GM21576 (cell line): ENCODE results near the gene HTRA2.

Experiments
- ATAC-seq: cut with Tn5 transposase; IDR thresholded peaks from one replicate; pipeline ENCODE4 v1.9.1; 2021; ENCODE audit warnings: mild to moderate bottlenecking, moderate library complexity; ENCODE audit not compliant: unreplicated experiment

HTRA2 gene

DNA sequence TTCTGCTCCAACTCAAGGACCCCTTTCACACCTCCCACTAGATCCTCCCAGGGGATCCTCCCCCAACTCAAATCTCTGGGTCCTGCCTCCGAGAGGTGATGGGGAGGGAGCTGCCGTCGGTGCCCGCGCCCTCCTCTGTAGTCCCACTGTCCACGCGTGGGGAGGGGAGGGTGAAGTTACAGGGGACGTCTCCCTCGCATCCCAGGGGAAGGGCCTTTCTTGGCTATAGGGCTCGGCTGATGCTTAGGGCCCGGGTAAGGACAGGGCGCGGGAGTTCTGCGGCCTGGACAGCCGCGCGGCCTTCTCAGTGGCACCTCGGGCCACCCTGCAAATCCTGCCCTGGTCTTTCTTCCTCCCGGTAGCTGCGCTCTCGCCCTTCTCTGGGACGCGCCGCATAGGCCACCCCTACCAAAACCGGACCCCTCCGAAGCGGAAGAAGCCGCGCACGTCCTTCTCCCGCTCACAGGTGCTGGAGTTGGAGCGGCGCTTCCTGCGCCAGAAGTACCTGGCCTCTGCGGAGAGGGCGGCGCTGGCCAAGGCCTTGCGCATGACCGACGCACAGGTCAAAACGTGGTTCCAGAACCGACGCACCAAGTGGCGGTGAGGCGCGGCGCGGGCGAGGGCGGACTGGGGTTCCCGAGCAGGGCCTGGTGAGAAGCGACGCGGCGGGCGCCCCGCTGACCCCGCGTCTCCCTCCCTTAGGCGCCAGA lies 14.3 kb upstream of the HTRA2 start:
- no peak for ATAC-seq

DNA sequence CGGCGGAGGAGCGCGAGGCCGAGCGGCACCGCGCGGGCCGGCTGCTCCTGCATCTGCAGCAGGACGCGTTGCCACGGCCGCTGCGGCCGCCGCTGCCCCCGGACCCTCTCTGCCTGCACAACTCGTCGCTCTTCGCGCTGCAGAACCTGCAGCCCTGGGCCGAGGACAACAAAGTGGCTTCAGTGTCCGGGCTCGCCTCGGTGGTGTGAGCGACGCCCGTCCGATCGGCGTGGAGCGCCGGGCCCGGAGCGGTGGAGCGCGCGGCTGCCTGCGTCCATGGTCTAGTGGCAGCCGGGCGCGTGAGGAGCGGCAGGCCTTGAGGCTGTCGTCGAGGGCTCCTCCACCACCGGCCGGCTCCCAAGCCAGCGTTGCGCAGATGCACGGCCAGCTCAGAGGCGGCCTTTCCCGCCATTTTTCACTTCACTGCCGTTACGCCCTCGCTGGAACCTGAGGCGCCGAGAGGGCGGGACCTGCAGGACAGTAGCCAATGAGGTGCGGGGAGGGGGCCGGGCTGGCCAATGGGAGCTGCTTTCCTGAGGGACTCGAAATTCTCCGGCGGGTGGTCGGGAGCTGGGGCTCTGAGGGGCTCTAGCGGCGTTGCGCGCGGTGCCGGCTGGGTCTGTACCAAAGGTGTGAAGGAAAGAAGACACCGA lies 13.6 kb upstream of the HTRA2 start:
- no peak for ATAC-seq

DNA sequence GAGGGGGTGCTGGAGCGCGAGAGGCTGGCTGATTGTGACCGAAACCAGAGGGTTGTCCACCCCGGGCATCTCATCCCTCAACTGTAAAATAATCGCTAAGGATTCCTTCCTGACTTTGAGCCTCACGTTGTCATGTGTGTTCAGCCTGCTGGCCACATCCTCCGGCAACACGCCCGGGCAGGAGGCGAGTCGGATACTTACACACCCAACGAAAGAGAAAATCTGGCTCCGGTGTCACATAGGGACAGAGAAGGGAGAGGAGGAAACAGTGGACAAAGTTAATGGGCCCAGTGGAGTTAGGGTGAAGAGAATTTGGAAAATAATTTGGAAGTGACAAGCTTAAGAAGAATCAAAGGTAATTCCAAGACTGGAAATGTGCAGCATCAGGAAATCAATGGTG lies 13.1 kb upstream of the HTRA2 start:
- no peak for ATAC-seq

DNA sequence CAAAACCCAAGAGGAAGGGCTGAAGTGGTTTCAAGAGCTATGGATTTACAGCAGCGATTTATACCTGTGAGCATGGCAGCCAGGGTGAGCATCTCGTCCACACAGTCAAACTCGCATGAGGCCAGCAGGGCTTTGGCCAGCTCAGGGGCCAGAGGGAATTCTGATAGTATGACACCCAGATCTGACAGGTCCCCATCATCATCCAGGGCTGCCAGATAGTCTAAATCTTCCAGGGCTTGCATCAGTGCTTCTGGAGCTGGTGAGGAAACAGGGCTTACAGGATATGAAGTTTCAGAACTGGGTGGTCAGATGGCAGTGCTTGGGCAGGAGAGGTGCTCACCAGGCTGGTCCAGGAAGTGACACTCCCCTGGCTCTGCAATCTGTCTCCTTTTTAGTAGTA lies 7.2 kb upstream of the HTRA2 start:
- no peak for ATAC-seq

DNA sequence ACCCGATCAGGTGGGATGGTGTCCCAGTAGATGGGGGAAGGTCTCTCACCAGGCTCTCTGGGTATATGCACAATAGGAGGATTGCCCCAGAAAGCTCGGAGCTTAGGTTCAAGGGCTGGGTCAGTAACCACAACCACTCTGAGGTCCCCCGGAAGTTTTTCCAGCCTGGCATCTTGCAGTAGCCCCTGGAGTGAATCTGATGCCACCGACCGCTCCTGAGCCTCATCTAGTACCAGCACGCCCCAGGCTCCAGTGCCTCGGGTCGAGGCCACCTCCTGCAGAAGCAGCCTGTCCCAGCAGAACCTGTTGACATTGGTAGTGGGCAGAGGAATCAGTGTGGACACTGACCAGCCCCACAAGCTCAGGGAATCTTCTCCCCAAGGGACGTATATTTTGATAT lies 5.7 kb upstream of the HTRA2 start:
- no peak for ATAC-seq

DNA sequence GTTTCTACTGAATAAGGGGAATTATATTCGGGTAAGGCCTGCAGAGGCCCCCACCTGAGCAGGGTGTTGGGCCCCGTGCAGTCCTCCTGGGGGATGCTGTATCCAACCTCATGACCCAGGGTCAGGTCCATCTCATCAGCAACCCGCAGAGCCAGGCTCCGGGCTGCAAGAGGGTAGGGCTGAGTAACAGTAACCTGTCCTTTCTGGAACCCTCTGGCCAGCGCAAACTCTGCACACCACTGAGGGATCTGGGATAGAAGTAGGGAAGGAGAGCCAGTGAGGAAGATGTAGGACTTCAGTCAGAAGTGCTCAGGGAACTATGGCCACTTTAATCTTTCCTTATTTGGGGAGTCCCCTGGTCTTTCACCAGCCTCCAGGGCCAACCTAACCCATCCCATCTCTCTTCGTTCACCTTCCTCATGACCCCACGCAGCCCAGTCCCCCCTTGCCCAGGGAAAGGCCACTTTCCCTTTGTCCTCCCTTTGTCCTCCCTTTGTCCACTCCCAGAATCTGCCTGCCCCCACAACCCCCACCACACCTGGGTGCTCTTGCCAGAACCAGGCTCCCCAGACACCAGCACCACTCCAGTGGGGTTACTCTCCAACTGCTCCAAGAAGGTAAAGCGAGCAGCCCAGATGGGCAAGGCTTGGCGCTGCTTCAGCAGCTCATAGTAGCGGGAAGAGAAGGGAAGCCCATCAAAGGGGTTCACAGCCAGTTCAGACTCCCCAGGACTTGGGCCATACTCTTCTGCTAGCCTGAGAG lies 4.6 kb upstream of the HTRA2 start:
- ATAC-seq = no peak

DNA sequence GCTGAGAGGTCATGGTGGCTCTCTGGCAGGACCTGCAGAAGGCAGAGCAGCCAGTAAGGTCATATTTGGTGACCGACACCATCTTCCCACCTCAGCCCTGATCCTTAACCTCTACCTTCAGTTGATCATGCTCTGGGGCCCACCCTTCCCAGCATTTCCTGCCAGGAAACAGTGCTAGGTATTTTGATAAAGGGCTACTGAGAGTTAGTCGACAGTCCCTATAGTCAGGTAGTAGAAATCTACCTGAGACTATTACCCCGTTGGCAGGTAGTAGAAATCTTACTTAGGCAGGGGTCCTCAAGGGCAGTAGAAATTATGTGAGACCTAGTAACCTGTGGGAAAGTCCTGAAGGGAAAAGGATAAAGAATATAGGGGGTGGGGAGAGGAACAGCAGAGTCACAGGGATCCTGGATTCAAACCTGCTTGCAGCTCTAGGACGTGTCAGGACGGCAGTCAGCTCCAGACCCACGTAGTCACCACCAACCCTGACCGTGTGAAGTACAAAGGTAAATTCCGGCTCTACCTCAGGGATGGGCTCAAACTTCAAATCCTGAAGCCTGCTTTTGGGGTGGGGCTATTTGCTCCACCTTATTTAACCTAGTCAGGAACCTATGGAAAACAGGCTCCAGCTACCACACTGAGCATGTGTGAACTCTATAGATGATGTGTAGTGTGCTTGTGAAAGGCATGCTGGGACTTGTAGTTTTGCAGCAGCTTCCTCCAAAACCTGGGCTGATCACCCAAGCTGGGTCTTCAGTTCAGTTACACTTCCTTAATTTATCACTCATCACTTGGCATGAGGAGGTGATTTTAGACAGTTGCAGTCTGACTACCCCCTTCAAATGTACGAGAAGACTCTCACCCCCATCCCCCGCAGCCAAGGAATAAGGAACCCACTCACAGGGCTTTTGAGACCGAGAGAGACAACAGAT lies 3.8 kb upstream of the HTRA2 start, which contains the start of gene DQX1:
Gene DQX1, minus strand, starts transcription at position 515 of the 932 bp plus-strand sequence. Its CDS starts 502 bp downstream, at position 13.
- no peak for ATAC-seq

DNA sequence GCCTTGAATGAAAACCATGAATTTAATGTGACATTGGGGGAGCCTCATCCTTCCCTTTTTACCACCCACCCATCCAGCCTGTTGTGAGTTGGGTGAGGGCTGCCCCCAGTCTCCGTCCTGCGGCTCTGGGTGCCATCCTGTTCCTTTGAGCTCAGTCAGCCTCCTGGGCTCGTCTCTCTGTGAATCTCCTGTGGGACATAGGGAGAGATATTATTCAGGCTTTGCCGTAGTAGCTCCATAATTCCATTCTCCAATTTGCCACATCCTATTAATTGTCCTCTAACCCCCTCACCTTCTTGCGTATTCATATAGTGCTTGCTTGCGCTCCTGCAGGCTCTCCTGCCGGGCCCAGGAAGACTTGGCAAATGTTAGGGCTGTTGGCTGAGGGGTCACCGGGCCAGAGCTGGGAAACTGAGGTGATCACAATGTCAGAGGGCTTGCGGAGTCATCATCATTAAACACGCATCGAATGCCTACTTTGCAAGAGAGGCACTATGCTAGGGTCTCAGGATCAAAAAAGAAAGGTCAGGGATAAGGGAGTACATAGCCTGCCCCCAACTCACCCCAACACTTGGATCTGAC lies 3.0 kb upstream of the HTRA2 start:
- ATAC-seq = no peak

DNA sequence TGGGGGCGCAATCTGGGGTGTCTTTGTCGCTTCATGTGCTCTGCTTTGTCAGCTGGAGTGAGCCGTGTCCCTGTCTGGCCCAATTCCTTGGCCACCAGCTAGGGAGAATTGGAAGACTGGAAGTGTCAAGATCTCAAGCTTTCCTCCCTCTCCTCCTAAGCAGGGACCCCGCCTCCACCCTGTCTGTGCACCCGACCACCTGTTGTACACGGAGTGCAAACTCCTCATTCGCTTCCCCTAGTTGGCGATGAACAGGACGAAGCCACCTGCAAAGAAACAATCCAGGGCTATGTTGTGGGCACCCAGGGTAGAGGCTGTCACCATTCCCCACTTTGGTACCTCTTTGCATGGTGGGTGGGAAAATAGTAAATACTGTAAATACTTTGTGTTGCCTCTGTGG lies 2.0 kb upstream of the HTRA2 start:
- ATAC-seq = no peak

DNA sequence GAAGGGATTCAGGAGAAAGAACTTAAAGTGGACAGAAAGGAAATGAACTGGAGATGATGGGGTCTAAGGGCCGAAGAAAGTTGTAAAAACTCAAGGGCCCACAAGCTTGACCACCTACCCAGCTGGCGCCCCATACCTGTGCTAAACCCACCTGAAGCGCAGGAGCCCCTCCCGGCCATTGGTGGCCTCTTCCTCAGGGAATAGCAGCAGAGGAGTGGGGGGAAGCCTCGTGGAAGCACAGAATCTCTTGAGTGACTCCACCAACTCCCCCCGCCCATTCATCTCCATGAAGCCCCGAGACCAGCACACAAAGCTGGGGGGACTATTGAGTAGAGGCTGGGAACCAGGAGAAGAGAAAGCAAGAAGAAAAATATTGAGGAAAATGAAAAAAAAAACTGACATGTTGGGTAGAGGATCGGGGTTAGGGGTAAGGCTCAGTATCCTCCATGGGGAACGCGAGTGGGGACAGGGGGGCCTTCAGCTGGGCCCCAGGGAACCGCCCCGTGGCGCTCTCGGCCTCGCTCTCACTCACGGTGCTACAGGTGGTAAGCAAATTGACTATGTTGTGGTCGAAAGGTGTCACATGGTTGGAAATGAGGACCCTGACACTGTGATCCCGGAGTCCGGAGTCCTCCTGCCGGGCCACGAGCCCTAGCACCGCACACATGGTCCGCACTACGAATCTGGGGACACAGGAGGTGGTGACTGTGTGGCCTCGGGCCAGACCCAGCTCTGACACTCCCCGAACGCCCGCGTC lies 955 bp upstream of the HTRA2 start:
- ATAC-seq = no peak

DNA sequence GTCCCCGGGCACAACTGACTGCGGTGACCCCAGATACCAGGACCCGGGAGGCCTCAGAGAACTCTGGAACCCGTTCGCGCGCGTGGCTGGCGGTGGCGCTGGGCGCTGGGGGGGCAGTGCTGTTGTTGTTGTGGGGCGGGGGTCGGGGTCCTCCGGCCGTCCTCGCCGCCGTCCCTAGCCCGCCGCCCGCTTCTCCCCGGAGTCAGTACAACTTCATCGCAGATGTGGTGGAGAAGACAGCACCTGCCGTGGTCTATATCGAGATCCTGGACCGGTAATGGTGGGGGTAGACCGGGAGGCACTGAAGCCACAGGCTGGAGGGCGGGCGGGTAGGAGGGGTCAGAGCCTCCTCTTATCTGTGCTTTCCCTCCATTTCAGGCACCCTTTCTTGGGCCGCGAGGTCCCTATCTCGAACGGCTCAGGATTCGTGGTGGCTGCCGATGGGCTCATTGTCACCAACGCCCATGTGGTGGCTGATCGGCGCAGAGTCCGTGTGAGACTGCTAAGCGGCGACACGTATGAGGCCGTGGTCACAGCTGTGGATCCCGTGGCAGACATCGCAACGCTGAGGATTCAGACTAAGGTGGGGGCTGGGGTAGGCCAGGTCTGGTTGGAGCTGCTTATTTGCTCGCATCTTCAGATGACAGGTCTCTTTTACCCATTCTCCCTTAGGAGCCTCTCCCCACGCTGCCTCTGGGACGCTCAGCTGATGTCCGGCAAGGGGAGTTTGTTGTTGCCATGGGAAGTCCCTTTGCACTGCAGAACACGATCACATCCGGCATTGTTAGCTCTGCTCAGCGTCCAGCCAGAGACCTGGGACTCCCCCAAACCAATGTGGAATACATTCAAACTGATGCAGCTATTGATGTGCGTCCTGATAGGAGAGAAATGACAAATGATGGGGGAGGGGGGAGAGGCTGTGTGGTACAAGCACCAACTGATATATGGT lies 780 bp downstream of the HTRA2 start:
- peak; percentile 24 for ATAC-seq

DNA sequence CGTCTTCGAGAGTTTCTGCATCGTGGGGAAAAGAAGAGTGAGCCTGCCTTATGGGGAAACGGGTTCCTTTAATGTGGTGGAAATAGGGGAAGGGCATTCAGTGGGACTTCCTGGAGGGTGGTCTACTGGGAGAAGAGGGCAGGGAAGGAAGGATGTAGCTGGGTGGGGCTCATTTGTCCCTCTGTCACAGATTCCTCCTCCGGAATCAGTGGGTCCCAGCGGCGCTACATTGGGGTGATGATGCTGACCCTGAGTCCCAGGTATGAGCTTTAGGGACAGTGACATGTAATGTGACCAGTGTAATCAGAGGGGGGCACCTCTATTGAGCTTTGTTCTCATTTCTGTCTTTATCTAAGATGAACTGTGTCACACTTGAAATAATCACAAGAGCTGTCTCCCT lies 1.9 kb downstream of the HTRA2 start:
- ATAC-seq = no peak

DNA sequence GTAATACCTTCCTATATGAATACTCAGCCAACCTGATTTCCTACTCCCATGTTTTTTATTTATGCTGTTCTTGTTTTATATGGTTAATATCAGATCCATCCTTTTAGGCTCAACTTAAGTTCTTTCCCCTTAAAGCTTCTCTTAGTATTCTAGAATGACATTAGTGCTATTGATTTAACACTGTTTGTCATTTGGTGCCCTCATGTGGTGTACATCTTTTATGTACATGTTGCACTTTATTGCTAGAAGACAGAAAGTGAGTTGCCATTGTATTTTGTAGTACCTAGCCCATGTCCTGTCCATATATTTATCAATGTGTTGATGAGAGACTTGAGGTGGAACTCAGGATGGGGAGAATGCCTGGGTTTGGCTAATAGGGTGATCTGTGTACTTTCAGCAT lies 2.5 kb downstream of the HTRA2 start:
- no peak for ATAC-seq

DNA sequence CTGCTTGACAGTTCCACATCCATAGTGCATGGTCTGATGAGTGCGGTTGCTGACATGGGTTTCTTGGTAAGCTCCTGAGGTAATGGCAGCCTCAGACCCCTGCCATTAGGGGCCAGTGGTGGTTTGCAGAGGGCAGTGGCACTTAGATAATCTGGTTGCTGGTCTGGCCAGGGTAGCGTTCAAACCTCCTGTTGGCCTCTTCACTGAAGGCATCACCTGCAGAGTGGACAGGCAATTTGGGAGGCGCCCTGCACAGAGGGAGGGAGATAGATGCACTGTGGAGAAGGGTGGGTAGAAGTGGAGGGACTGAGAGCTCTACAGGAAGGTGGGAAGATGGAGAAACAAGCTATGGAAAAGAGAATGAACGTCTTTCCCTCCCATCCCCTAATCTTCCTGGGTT lies 3.7 kb downstream of the HTRA2 start:
- no peak for ATAC-seq

DNA sequence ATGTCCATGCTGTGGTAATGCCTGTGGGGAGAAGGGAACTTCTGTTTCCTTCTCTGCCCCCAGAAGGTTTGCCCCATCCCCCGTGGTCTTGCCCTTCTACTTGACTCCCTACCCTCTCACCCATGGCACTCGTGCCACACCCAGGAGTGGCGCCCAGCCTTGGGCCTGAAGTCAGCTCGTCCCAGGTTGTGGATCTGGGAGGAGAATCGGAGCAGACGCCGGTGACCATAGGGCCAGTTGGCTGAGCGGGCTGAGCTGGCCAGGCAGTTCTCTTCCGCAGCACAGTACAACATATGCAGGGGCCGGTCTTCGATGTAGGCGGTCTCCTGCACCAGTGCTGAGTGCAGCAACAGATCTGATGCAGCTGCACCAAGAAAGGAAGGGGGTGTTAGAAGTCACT lies 4.7 kb downstream of the HTRA2 start:
- no peak for ATAC-seq

DNA sequence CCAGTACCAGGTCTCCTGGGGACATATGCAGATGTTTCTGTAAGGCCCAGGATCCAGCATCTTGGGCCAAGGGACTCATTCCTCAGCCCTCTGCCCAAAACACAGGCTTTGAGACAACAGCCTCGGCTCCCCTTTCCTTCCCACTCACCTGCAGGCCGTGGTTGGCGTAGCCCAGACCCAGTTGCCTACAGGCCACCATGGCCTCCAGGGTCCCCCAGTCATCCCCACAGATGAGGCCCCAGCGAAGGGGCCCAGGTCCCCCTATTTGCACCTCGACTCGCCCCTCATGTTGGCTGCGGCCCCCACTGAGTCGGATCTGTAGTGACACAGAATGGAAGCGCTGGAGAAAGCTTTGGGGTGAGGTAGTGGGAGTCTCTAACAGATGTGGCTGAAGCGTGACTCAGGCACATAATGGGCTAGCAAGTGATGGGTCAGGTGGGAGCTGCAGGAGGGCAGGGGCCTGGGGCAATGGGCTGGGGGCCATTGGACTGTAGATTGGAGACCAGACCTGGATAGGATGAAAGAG lies 5.8 kb downstream of the HTRA2 start:
- no peak for ATAC-seq

DNA sequence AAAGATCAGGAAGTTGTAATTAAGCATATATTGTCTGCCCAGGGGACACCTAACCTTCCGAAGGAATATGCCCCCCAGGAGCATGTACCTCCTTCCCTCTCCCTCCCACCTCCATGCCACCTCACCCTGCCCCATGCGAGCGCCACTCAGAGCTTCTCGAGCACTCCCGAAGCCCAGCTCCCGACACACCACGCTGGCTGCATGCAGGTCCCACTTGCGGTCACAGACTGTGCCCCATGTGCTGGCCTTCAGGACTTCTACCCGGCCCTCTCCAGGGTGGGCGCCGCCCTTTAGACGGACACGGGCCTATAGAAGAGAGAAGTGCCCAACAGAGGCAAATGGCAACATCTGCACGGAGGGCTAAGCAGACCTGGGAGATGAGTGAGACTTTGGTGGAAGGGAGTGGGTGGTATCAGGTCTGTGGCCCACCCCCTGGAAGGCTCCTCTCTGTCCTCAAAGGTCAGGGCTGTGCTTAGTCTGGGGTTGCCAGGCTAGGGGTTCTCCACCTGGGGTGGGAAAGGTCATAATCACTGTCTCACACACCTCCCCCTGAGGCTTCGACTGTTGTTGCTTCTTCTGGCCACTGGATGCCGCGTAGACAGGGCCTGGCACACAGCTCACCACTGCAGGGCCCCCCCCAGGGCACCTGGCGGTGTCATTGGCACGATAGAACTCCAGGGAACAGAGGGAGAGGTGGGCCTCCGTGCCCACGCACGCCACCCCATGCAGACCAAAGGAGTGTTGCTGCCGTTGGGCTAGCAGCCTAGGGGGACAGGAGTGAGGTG lies 6.6 kb downstream of the HTRA2 start:
- no peak for ATAC-seq

DNA sequence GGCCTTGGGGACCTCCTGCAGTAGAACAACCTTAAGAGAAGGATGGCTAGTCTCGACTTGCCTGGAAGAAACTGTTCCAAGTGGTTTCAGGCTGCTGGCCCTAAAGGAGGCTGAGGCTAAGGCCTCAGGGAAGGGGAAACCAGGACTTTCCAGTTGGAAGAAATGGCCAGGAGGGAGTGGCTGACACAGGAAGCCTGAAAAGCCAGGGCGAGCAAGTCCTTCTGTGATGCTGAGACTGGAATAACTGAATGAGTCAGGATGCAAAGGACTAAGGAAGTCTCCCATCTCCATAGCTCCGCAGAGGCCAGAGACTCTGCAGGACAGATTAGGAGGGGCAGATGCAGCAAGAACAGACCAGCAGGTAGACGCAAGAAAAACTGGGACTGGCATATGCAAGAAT lies 7.4 kb downstream of the HTRA2 start:
- no peak for ATAC-seq
